Activated T-cell treated with anti-CD3 and anti-CD28 coated beads, Interleukin-2, amount 50 U/mL, for 48 hours (primary cell): ENCODE results near the gene ARHGAP18.

Experiments used
- DNase-seq, 2 experiments: peaks; one replicate each; pipeline ENCODE4 v3.0.0-alpha.2; 2020

ARHGAP18 gene

DNA sequence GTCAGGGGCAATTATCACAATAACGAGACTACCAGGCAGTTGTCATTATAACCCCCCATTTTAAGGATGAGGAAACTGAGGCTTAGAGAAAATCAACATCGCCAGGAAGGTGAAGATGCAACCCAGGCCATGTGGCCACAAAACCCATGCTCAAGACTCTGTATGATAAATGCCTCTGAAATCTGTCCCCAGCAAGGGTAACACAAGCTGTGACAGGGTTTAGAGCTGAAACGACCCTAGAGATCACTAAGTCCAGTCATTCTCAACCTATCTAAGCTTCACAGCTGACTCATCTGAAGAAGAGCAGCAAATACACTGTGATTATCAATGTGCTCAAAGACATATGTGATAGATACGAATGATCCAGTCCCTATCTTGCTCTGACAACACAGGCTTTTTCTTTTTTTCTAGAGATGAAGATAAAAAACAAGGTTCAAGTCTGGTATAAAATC lies 47.0 kb downstream of the ARHGAP18 start:
- DNase-seq: no peak

GRCh38 chr6:129662406-129662766 lies 47.6 kb downstream of the ARHGAP18 start:
- DNase-seq: no peak

GRCh38 chr6:129661536-129662405 lies 48.2 kb downstream of the ARHGAP18 start:
- no peak for DNase-seq

GRCh38 chr6:129660346-129660676 lies 49.7 kb downstream of the ARHGAP18 start:
- DNase-seq: no peak

- no peak for DNase-seq
Observed at GRCh38 chr6:129659590-129660345, 50.2 kb downstream of the ARHGAP18 start.

DNA sequence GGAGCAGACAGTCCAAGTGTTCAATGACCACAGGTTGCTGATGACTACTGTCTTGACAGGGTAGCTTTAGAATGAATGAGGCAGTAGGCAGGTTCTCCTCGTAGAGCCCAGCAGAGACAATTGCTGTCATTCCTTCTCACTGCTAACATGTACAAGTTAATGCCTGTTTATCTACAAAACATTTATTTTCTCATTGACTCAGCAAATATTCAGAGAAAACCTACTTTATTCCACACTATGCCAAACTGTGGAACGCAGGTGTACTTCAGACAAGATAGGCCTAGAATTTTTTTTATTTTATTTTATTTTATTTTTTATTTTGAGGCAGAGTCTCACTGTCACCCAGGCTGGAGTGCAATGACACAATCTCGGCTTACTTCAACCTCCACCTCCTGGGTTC lies 50.8 kb downstream of the ARHGAP18 start:
- DNase-seq: no peak

- no peak for DNase-seq
Observed at GRCh38 chr6:129657483-129657882, 52.5 kb downstream of the ARHGAP18 start.

DNA sequence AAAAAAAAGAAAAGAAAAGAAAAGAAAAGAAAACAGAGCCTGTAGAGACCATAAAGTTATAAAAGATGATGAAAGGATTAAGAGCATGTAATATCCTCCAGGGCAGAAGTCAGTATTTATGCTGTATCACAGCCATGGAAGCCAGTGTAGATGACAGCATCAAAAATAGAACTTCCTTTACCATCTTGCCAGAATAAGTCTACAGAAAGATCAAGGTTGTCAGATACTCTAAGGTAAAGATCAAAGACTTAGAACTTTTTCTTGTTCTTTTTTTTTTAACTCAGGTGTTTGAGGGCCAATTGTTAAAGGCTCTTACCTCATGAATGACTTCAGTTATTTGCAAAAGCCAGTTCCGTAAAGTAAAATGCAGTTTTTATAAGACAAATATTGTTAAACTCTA lies 54.6 kb downstream of the ARHGAP18 start:
- no peak for DNase-seq

DNA sequence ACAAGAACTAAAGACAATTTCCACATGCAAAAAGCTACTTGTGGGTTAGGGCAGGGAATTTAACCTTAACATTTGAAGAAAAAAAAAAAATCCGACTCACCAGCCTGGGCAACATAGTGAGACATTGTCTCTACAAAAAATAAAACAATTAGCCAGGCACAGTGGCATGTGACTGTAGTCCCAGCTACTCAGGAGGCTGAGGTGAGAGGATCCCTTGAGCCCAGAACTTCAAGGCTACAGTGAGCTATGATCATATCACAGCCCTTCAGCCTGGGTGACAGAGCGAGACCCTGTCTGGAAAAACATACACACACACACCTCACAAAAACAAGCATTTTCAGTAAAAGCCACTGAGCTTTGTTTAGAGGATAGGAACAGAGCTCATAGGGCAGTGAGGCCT lies 56.2 kb downstream of the ARHGAP18 start:
- DNase-seq: no peak

DNA sequence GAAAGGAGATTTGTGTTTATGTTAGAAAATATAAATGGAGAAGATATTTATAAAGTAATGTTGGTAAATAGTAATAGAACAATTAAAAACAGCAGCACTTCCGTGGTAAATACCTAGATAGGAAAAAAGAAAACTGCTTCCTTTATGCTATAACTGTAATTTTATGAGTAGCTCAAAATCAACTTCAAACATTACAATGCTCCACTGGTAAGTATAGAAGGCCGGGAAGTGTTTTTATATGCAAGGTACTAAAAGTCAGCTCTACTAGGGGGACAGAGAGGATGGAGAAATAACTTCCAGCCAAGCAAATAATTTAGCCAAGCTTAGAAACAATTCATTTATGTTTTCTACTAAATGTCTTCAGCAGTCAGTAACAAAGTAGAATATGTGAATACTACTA lies 56.7 kb downstream of the ARHGAP18 start:
- DNase-seq: no peak

DNA sequence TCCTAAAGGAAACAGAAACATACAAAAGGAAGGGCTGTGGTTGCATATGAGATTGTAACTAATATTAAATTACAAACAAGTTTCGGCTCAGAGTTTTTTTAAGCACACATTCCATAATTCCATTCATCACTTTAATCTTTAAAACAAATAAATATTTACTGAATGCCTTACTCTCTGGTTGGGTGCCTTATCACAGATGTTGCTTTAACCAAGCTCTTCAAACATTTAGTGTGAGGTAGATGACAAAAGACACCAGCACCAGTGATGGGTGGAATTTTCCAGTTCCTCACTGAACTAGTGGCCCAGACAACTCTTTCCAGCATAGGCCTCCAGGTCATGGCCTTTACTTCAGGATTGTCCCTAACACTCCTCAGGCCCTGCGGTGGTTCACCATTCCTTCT lies 58.7 kb downstream of the ARHGAP18 start:
- no peak for DNase-seq

DNA sequence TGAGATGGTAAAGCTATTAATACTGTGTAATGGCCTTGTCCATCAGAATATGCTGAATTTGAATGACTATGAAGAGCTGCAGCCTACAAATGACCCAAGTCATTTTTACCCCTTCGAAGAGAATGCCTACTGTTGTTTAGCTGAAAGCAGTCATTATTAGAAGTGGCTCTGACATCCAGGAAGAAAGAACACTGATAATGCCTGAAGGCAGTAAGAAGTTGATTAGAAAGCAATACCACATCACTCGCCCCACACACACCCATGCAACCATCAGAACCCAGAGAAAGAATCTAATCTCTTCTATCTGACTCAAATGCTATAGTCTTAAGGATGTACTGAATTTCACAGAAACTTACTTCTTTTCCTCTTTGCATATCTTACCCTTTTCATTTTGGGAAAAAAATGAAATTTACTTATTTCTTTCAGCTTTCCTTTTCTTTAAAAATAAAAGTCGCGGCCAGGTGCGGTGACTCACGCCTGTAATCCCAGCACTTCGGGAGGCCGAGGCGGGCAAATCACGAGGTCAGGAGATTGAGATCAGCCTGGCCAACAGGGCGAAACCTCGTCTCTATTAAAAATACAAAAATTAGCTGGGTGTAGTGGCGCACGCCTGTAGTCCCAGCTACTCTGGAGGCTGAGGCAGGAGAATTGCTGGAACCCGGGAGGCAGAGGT lies 61.0 kb downstream of the ARHGAP18 start:
- DNase-seq: no peak

DNA sequence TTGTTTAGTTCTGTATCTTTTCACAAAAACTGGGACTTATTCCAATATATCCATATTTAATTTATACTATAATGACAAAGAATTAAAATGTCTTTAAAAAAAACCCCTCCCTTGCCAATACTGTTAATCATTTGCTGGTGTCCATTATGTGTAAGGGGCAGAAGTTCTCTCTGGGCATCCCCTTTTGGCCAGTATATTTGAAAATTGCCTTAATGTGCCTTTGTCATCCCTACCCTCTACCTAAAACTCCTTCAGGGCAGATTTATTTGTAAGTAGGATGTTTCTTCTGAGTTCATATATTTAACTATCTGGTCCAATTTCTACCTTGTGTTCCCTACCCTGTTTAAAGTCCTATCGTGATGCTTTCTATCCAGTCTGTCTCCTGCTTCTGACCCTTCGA lies 62.9 kb downstream of the ARHGAP18 start:
- no peak for DNase-seq

DNA sequence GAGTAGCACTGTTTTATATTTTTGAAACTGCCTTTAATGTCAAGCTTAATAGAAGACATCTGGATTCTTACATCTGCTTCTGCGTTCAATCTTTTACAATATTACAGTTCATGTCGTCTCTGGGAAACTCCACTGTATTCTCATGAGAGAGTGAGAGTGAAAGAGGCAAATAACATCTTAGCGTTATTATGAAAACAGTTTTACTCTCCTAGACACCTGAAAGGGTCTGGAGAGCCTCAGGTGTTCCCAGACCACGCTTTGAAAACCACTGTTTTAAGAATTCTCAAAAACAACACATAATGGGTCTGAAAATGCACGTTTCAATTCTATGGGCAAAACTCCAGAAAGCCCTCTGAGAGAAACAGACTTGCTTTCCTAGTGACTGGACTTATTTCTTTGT lies 63.3 kb downstream of the ARHGAP18 start:
- no peak for DNase-seq

DNA sequence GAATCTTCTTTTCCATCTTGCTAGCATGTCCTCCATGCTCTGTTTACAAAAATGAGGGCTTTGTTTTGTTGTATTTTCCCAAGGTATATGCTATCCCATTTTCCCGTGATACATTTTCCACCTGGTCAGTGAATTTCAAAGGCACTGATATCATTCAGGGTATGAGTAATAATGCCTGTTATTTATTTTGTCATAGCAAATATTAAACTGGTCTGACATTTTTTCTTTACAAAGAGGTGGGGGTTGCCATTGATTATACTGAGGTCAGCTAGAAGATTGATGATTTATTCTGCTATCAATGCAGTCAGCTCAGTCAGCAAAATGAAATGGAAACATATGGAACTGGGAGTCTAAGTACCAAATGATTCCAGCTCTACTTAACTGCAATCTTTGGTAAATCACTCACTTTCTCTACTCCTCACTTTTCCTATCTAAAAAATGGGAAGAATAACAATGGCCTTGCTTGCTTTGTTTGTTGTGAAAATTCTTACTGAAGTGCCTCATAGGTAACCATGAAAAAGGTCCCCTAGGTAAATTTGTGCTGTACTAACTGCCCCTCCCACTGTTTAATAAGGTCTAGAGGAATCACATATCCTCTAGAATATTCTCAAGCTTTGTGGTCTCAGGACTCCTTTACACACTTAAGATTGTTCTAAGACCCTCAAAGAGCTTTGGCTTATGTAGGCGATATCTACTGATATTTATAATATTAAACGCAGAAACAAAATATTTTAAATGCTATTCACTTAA lies 64.0 kb downstream of the ARHGAP18 start:
- no peak for DNase-seq

DNA sequence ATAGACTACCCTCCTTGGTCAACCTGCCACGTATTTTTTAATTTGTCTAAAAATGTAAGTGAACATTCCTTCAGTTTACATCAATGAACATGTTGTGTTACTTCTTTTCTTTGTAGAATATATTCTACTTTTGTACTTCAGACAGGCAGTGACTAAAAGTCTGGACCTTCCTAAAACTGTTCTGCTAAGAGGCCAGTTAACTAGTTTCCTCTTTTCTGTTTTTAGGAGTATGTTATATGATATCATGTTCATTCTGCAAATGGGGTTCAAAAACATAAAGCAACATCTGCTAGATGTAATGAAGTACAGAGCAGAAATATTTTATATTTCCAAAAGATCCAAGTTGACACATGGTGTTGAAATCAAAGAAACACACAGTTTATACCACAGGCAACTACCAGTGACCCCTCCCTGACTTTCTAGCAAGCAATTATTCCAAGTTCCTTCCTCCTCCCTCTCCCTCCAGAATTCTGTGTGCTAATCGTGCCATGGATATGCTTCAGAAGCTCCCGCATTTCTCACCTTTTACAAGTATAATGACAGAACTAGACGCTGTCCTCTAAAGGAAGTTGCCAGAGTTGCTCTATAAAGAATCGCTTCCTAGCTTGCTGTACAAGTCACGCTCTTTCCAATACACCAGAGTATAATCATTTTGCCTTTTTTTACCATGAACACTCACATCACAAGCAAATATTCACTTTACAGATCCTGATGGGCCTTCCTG lies 64.7 kb downstream of the ARHGAP18 start:
- no peak for DNase-seq

- no peak for DNase-seq
Observed at GRCh38 chr6:129644567-129645015, 65.4 kb downstream of the ARHGAP18 start.

GRCh38 chr6:129643968-129644367 lies 66.0 kb downstream of the ARHGAP18 start:
- no peak for DNase-seq

DNA sequence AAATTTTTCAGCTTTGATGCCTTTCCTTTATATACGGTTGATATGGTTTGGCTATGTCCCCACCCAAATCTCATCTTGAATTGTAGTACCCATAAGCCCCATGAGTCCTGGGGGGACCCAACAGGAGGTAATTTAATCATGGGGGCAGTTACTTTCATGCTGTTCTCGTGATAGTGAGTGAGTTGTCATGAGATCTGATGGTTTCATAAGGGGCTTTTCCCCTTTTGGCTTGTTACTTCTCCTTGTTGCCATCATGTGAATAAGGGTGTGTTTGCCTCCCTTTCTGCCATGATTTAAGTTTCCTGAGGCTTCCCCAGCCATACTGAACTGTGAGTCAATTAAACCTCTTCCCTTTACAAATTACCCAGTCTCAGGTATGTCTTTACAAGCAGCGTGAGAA lies 66.8 kb downstream of the ARHGAP18 start:
- no peak for DNase-seq

DNA sequence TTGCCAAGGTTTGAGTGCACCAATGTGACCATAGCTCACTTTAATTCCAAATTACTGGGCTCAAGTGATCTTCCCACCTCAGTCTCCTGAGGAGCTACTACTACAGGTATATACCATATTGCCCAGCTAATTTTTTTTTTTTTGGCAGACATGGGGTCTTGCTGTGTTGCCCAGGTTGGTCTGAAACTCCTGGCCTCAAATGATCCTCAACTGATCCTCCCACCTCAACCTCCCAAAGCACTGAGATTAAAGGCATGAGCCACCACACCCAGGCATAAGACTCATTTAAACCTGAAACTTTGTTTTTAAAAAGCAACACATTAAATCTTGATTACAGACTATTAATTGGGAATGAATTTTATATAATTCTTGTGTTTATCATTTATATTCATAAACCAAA lies 67.7 kb downstream of the ARHGAP18 start:
- DNase-seq: no peak

GRCh38 chr6:129641344-129641743 lies 68.6 kb downstream of the ARHGAP18 start:
- DNase-seq: no peak

- DNase-seq: no peak
Observed at GRCh38 chr6:129638686-129639085, 71.3 kb downstream of the ARHGAP18 start.
